ENCODE results near the gene LMBR1. TPM values are rescaled to one million over a fixed set of nuclear protein-coding genes. Genes with fewer than 3 reads are reported as not detected.

The LMBR1 gene
- total and polyA plus RNA-seq, 2 of the 4 experiments (the other 2 are of a cell fraction): 11.9 to 19.9 TPM

DNA sequence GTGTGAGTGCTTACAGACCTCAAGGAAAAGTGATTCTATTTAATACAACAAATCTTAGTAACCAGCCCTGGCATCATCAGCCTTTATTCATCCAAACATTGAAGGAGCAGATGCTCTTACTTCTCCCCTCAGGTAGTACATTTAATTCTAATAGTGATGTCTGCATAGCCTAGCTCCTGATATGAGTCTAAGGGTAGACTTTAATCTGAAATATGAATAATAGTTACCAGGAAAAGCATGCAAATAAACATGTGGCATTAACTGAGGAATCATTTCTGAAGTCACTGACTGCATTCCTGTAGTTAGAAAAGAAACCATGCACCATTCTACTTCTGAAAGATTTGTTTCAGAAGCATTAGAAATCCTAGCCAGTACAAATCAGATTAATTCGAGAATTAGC is 25.7 kb upstream of the LMBR1 start:
- CTCF ChIA-PET: no interaction called here
- Histone ChIP-seq H2AFZ (replicated peaks; ENCODE audit: low read length, poor library complexity) (no peak overlapping the region), H2BK15ac (ENCODE audit: low read depth, low read length) (no peak overlapping the region), H3K36me3 (ENCODE audit: control insufficient read depth, insufficient read depth, low read length) (no peaks in the 10 kb centered on the region), H3K27me3 (ENCODE audit: control insufficient read depth, insufficient read depth, low read length) (peaks cover 7% of the 10 kb centered on the region), H2AK5ac (ENCODE audit: low read depth, low read length) (no peak overlapping the region), H2BK120ac (ENCODE audit: low read depth, low read length) (no peak overlapping the region), H3K4me3 (ENCODE audit: insufficient read depth, low read depth, low read length) (no peak overlapping the region), H2BK5ac (ENCODE audit: low read depth, low read length, poor library complexity, severe bottlenecking) (no peak overlapping the region), H3K9me3 (ENCODE audit: control insufficient read depth, insufficient read depth, low read length) (no peaks in the 10 kb centered on the region), H4K91ac (ENCODE audit: insufficient read depth, low read depth, low read length) (no peak overlapping the region), H3K14ac (replicated peaks; ENCODE audit: low read depth, low read length) (no peak overlapping the region), H3K4me1 (ENCODE audit: control insufficient read depth, insufficient read depth, low read length) (no peaks in the 10 kb centered on the region), H4K8ac (ENCODE audit: low read depth in 2 of 2, low read length in 2 of 2) (no peak overlapping the region), H3K18ac (ENCODE audit: low read depth, low read length) (no peak overlapping the region), H2BK20ac (ENCODE audit: low read depth, low read length) (no peak overlapping the region), H3K9me1 (ENCODE audit: insufficient read depth, low read length) (no peaks in the 10 kb centered on the region), H3K4ac (ENCODE audit: low read depth, low read length) (no peak overlapping the region), H3K79me1 (ENCODE audit: low read depth in 1 of 2, low read length in 2 of 2) (no peaks in the 10 kb centered on the region), H4K5ac (ENCODE audit: low read depth, low read length) (no peak overlapping the region), H3K9ac (ENCODE audit: low read depth, low read length) (no peak overlapping the region), H3K4me2 (ENCODE audit: low read depth, low read length) (no peak overlapping the region), H3K23ac (ENCODE audit: low read depth, low read length) (no peak overlapping the region), H3K27ac (ENCODE audit: insufficient read depth, low read length) (no peak overlapping the region), H2AK9ac (replicated peaks; ENCODE audit: low read depth, low read length, poor library complexity) (no peak overlapping the region), H4K20me1 (ENCODE audit: insufficient read depth, low read length) (no peaks in the 10 kb centered on the region), H3K56ac (ENCODE audit: extremely low read depth, insufficient read depth, low read length) (no peak overlapping the region)
- intact Hi-C loops (cut with micrococcal nuclease): no loop called here
- no peak for TF ChIP-seq SMC3 (IDR thresholded peaks at IDR 0.05; ENCODE audit: low read depth, low read length)
- no peak for TF ChIP-seq CHD1 (IDR thresholded peaks at IDR 0.05; ENCODE audit: low read depth, low read length)
- no peak for TF ChIP-seq MXI1 (IDR thresholded peaks at IDR 0.05; ENCODE audit: borderline replicate concordance, low read depth, low read length)
- TF ChIP-seq FOS (IDR thresholded peaks at IDR 0.05; ENCODE audit: low read depth, low read length): no peak
- TF ChIP-seq, protein P1, sequence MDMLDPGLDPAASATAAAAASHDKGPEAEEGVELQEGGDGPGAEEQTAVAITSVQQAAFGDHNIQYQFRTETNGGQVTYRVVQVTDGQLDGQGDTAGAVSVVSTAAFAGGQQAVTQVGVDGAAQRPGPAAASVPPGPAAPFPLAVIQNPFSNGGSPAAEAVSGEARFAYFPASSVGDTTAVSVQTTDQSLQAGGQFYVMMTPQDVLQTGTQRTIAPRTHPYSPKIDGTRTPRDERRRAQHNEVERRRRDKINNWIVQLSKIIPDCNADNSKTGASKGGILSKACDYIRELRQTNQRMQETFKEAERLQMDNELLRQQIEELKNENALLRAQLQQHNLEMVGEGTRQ (IDR thresholded peaks at IDR 0.05; ENCODE audit: low read depth, low read length): no peak
- TF ChIP-seq MAFK (IDR thresholded peaks at IDR 0.05; ENCODE audit: low read depth, low read length): no peak
- TF ChIP-seq, protein P2, sequence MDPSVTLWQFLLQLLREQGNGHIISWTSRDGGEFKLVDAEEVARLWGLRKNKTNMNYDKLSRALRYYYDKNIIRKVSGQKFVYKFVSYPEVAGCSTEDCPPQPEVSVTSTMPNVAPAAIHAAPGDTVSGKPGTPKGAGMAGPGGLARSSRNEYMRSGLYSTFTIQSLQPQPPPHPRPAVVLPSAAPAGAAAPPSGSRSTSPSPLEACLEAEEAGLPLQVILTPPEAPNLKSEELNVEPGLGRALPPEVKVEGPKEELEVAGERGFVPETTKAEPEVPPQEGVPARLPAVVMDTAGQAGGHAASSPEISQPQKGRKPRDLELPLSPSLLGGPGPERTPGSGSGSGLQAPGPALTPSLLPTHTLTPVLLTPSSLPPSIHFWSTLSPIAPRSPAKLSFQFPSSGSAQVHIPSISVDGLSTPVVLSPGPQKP (IDR thresholded peaks at IDR 0.05; ENCODE audit: borderline replicate concordance, low read depth, low read length): no peak
- TF ChIP-seq RFX5 (IDR thresholded peaks at IDR 0.05; ENCODE audit: low read depth, low read length): no peak
- no peak for TF ChIP-seq BHLHE40 (IDR thresholded peaks at IDR 0.05; ENCODE audit: low read depth, low read length)
- dilution Hi-C loops (cut with HindIII; ENCODE audit: low sequenced_read_pairs, unreplicated experiment): no loop called here
- POLR2A ChIA-PET (ENCODE audit: unreplicated experiment): no interaction called here
- in situ Hi-C loops (cut with MboI; ENCODE audit: low sequenced_read_pairs): no loop called here
- ATAC-seq (ENCODE audit: low read depth): no peak
- BruUV-seq (replicated peaks): no TSS peak
- WGBS, 2 experiments (ENCODE audit: extremely low coverage in 2 of 2, insufficient read length in 1 of 2): no CpG with 5 or more reads among the region's 1 CpG
- DNase-seq: no peak

All from IMR-90 (cell line).